Measurements from ENCODE around the gene B3GAT1.

DNA sequence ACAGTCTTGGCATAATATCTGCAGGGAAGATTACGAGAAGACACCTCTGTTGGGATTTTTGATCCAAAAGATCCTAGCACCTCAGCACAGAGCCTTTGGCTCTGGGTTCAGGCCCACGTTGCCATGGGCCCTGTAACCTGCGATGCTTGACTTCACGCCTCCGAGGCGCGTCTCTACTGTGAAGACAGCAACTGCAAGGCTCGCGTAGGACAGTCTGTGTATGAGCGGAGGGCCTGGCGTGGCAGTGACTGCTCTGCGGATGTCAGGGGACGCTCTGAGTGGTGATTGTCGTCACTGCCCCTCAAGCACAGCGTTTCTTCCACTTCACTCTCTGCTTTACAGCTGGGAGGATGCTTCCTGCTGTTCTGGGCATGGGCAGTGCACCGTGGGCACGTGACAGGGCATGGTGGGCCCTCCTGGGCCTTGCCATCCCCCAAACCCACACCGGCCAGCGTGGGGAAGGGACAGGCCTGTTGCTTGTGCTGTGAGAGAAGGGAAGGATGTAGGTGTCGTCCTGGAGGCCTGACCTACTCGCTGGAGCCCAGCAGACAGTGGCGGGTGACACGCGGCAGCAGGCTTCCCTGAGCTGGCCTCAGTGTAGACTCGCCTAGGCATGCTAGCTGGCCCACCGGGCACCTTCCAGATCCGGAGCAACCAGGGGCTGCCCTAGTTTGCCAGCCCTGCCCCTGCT is 53.7 kb downstream of the B3GAT1 start:
- TF ChIP-seq EZH2phosphoT487 (IDR thresholded peaks at IDR 0.05; ENCODE audit: low read length) (no peak), EZH2 (optimal IDR thresholded peaks at IDR 0.05; ENCODE audit: low read depth, low read length) (no peak)
- TF ChIP-seq, protein P1, sequence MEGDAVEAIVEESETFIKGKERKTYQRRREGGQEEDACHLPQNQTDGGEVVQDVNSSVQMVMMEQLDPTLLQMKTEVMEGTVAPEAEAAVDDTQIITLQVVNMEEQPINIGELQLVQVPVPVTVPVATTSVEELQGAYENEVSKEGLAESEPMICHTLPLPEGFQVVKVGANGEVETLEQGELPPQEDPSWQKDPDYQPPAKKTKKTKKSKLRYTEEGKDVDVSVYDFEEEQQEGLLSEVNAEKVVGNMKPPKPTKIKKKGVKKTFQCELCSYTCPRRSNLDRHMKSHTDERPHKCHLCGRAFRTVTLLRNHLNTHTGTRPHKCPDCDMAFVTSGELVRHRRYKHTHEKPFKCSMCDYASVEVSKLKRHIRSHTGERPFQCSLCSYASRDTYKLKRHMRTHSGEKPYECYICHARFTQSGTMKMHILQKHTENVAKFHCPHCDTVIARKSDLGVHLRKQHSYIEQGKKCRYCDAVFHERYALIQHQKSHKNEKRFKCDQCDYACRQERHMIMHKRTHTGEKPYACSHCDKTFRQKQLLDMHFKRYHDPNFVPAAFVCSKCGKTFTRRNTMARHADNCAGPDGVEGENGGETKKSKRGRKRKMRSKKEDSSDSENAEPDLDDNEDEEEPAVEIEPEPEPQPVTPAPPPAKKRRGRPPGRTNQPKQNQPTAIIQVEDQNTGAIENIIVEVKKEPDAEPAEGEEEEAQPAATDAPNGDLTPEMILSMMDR (IDR thresholded peaks at IDR 0.05; ENCODE audit: low read length) = no peak
